Measurements from ENCODE around the gene TMEM100. TPM values are rescaled to one million over a fixed set of nuclear protein-coding genes. Genes with fewer than 3 reads are reported as not detected.

The TMEM100 gene
- total RNA-seq, 1 experiment from 2014 or later = not detected

GRCh38 chr17:55699181-55699860 lies 23.3 kb downstream of the TMEM100 start:
- in situ Hi-C loops (cut with HindIII; ENCODE audit: low pct_unique_long_range_greater_than_20kb, low sequenced_read_pairs) = no loop called here
- DNase-seq (ENCODE audit: low read depth) = no peak

GRCh38 chr17:55694286-55694910 lies 28.3 kb downstream of the TMEM100 start:
- in situ Hi-C loops (cut with HindIII; ENCODE audit: low pct_unique_long_range_greater_than_20kb, low sequenced_read_pairs) = no loop called here
- DNase-seq (ENCODE audit: low read depth) = no peak

GRCh38 chr17:55693254-55694216 lies 29.1 kb downstream of the TMEM100 start:
- in situ Hi-C loops (cut with HindIII; ENCODE audit: low pct_unique_long_range_greater_than_20kb, low sequenced_read_pairs) = no loop called here
- DNase-seq (ENCODE audit: low read depth) = no peak

GRCh38 chr17:55692276-55692675 lies 30.4 kb downstream of the TMEM100 start:
- no peak for DNase-seq (ENCODE audit: low read depth)
- in situ Hi-C loops (cut with HindIII; ENCODE audit: low pct_unique_long_range_greater_than_20kb, low sequenced_read_pairs) = no loop called here

- no peak for DNase-seq (ENCODE audit: low read depth)
- in situ Hi-C loops (cut with HindIII; ENCODE audit: low pct_unique_long_range_greater_than_20kb, low sequenced_read_pairs) = no loop called here
These were observed 31.0 kb downstream of the TMEM100 start for GRCh38 chr17:55691666-55692065.

- in situ Hi-C loops (cut with HindIII; ENCODE audit: low pct_unique_long_range_greater_than_20kb, low sequenced_read_pairs) = no loop called here
- DNase-seq (ENCODE audit: low read depth) = no peak
These were observed 32.6 kb downstream of the TMEM100 start for GRCh38 chr17:55690105-55690508.

GRCh38 chr17:55689672-55690071 lies 33.0 kb downstream of the TMEM100 start:
- no peak for DNase-seq (ENCODE audit: low read depth)
- in situ Hi-C loops (cut with HindIII; ENCODE audit: low pct_unique_long_range_greater_than_20kb, low sequenced_read_pairs) = no loop called here

- in situ Hi-C loops (cut with HindIII; ENCODE audit: low pct_unique_long_range_greater_than_20kb, low sequenced_read_pairs) = no loop called here
These were observed 34.6 kb downstream of the TMEM100 start for GRCh38 chr17:55688057-55688456.

GRCh38 chr17:55687037-55687436 lies 35.6 kb downstream of the TMEM100 start:
- in situ Hi-C loops (cut with HindIII; ENCODE audit: low pct_unique_long_range_greater_than_20kb, low sequenced_read_pairs) = no loop called here

More at GRCh38 chr17:55688057-55688456, 34.6 kb downstream of the TMEM100 start:
- DNase-seq (ENCODE audit: low read depth) = no peak

GRCh38 chr17:55683550-55684315 lies 38.9 kb downstream of the TMEM100 start:
- in situ Hi-C loops (cut with HindIII; ENCODE audit: low pct_unique_long_range_greater_than_20kb, low sequenced_read_pairs) = no loop called here
- DNase-seq (ENCODE audit: low read depth) = no peak

More at GRCh38 chr17:55687037-55687436, 35.6 kb downstream of the TMEM100 start:
- DNase-seq (ENCODE audit: low read depth) = no peak

GRCh38 chr17:55681342-55681700 lies 41.3 kb downstream of the TMEM100 start:
- in situ Hi-C loops (cut with HindIII; ENCODE audit: low pct_unique_long_range_greater_than_20kb, low sequenced_read_pairs) = no loop called here
- no peak for DNase-seq (ENCODE audit: low read depth)

GRCh38 chr17:55680686-55681341 lies 41.9 kb downstream of the TMEM100 start:
- in situ Hi-C loops (cut with HindIII; ENCODE audit: low pct_unique_long_range_greater_than_20kb, low sequenced_read_pairs) = no loop called here

GRCh38 chr17:55677446-55677845 lies 45.2 kb downstream of the TMEM100 start:
- in situ Hi-C loops (cut with HindIII; ENCODE audit: low pct_unique_long_range_greater_than_20kb, low sequenced_read_pairs) = no loop called here

More at GRCh38 chr17:55680686-55681341, 41.9 kb downstream of the TMEM100 start:
- no peak for DNase-seq (ENCODE audit: low read depth)

GRCh38 chr17:55676274-55676673 lies 46.4 kb downstream of the TMEM100 start:
- in situ Hi-C loops (cut with HindIII; ENCODE audit: low pct_unique_long_range_greater_than_20kb, low sequenced_read_pairs) = no loop called here
- DNase-seq (ENCODE audit: low read depth) = no peak

More at GRCh38 chr17:55677446-55677845, 45.2 kb downstream of the TMEM100 start:
- no peak for DNase-seq (ENCODE audit: low read depth)

GRCh38 chr17:55673743-55674506 lies 48.7 kb downstream of the TMEM100 start:
- in situ Hi-C loops (cut with HindIII; ENCODE audit: low pct_unique_long_range_greater_than_20kb, low sequenced_read_pairs) = no loop called here
- DNase-seq (ENCODE audit: low read depth) = no peak

- DNase-seq (ENCODE audit: low read depth) = no peak
These were observed 49.8 kb downstream of the TMEM100 start for GRCh38 chr17:55672585-55673501.

More at GRCh38 chr17:55672585-55673501, 49.8 kb downstream of the TMEM100 start:
- in situ Hi-C loops (cut with HindIII; ENCODE audit: low pct_unique_long_range_greater_than_20kb, low sequenced_read_pairs) = no loop called here
